Tibial artery (tissue), 4 donors: ENCODE data around the gene EIF5.
"Not testable (repeated sequence)": the region's sequence is repeated elsewhere in the genome, so short reads cannot be mapped to it uniquely, and the experiment has no call there.

Experiments
- DNase-seq, 2 donors: peaks; one replicate each; pipeline ENCODE4 v3.0.0-alpha.2; 2019
- H3K27ac ChIP-seq, 2 donors: fragments of 200-600 bp; sonication (generic) in 1 of 2; 1 replicate in 1 of 2; 2 replicates in 1 of 2; pipeline ENCODE4 v1.5.1; 2018 to 2019; ENCODE audit warnings: mild to moderate bottlenecking in 1 of 2
- H3K27me3 ChIP-seq, 2 donors: fragments of 200-600 bp; sonication (generic) in 1 of 2; one replicate each; pipeline versions ENCODE4 v1.5.1 to v1.6.0; 2016 to 2019
- H3K36me3 ChIP-seq, 3 donors: fragments of 200-600 bp; sonication (generic) in 2 of 3; one replicate each; pipeline ENCODE4 v1.5.1; 2016 to 2019; ENCODE audit warnings: mild to moderate bottlenecking in 2 of 3
- H3K4me1 ChIP-seq, 4 donors: fragments of 200-600 bp; sonication (generic) in 2 of 4; 1 replicate in 3 of 4; 2 replicates in 1 of 4; pipeline ENCODE4 v1.5.1; 2016 to 2019
- H3K4me3 ChIP-seq, 2 donors: fragments of 200-600 bp; sonication (generic) in 1 of 2; 1 replicate in 1 of 2; 2 replicates in 1 of 2; pipeline ENCODE4 v1.5.1; 2018 to 2019; ENCODE audit warnings: mild to moderate bottlenecking in 2 of 2
- H3K9me3 ChIP-seq, 3 donors: fragments of 200-600 bp; sonication (generic) in 1 of 3; one replicate each; pipeline ENCODE4 v1.5.1; 2016 to 2019
- CTCF ChIP-seq, 2 experiments: fragments of 200-600 bp in 1 of 2; fragments of 450-650 bp in 1 of 2; IDR thresholded peaks; one replicate each; pipeline ENCODE4 v1.5.1; 2017 to 2019; ENCODE audit warnings: antibody characterized with exemption in 2 of 2, mild to moderate bottlenecking in 1 of 2, moderate library complexity in 1 of 2
- intact Hi-C: fragments of 100-400 bp; cut with DNase I; formaldehyde crosslinking; loops from one replicate; pipeline ENCODE4 v1.15.0; 2023; ENCODE audit warnings: low total_unique reads

The EIF5 gene

GRCh38 chr14:103353362-103353761 lies 19.3 kb downstream of the EIF5 start:
- intact Hi-C loops, result no loop called here
- Histone ChIP-seq H3K4me3 (no peak overlapping the region), H3K4me1 (no peaks in the 10 kb centered on the region), H3K9me3 (no peaks in the 10 kb centered on the region), H3K27ac (no peak overlapping the region), H3K36me3 (no peaks in the 10 kb centered on the region), H3K27me3 (peaks cover 0 to 9% of the 10 kb centered on the region in 2 donors)
- no peak for DNase-seq
- TF ChIP-seq CTCF (IDR thresholded peaks at IDR 0.05), result no peak

DNA sequence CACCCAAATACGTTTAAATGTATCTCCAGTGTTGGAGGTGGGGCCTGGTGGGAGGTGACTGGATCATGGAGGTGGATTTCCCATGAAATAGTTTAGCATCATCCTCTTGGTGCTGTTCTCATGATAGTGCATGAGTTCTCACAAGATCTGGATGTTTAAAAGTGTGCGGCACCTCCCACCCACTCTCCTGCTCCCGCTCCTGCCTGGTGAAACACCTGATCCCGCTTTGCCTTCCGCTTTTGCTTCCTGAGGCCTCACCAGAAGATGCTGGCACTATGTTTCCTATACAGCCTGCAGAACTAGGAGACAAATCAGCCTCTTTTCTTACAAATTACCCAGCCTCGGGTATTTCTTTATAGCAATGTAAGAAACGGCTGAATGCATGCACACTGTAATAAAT lies 20.1 kb downstream of the EIF5 start:
- intact Hi-C loops, result no loop called here
- TF ChIP-seq CTCF (IDR thresholded peaks at IDR 0.05), result no peak
- DNase-seq, result no peak
- H3K4me3 ChIP-seq, result no peak overlapping the region
- H3K27me3 ChIP-seq, result peaks cover 0 to 12% of the 10 kb centered on the region in 2 donors
- H3K36me3 ChIP-seq, result no peaks in the 10 kb centered on the region
- H3K4me1 ChIP-seq, result no peaks in the 10 kb centered on the region
- H3K27ac ChIP-seq, result no peak overlapping the region
- H3K9me3 ChIP-seq, result no peaks in the 10 kb centered on the region

DNA sequence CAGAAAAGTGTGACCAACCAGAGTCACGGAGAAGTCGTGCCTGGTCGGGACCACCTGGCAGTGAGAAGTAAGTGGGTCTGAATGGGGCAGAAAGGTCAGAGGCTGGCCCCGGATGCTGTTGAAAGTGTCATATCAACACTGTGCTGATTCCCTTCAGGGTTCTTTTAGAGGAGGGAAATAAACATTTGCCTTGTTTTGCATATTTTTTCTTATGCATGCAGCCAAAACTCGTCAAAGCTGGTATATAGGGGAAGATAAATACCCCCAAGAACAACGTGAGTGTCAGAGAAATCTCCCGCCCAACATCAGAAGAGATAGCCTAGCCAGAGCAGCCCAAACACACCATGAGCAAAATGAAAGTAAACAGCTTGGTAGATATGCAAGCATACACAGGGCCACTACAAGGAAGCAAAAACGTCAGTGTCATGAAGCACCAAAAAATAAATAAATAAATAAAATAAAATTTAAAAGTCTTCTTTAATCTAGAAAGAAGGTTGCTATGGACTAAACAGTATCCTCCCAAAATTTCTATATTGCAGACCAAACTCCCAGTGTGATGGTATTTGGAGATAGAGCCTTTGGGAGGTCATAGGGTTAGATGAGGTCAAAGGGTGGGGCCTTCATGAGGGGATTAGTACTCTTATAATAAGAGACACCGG lies 22.1 kb downstream of the EIF5 start:
- H3K9me3 ChIP-seq, result no peaks in the 10 kb centered on the region
- no peak for DNase-seq
- H3K27me3 ChIP-seq, result peaks cover 0 to 12% of the 10 kb centered on the region in 2 donors
- intact Hi-C loops, result no loop called here
- H3K4me1 ChIP-seq, result no peaks in the 10 kb centered on the region
- no peak overlapping the region for H3K27ac ChIP-seq
- no peaks in the 10 kb centered on the region for H3K36me3 ChIP-seq
- TF ChIP-seq CTCF (IDR thresholded peaks at IDR 0.05), result no peak
- H3K4me3 ChIP-seq, result no peak overlapping the region

- DNase-seq, H3K9me3 ChIP-seq, H3K36me3 ChIP-seq, H3K4me1 ChIP-seq, H3K4me3 ChIP-seq, intact Hi-C loops, H3K27ac ChIP-seq: not testable (repeated sequence)
- H3K27me3 ChIP-seq, result peaks cover 0 to 12% of the 10 kb centered on the region in 2 donors
Observed at GRCh38 chr14:103357552-103357951, 23.5 kb downstream of the EIF5 start.

DNA sequence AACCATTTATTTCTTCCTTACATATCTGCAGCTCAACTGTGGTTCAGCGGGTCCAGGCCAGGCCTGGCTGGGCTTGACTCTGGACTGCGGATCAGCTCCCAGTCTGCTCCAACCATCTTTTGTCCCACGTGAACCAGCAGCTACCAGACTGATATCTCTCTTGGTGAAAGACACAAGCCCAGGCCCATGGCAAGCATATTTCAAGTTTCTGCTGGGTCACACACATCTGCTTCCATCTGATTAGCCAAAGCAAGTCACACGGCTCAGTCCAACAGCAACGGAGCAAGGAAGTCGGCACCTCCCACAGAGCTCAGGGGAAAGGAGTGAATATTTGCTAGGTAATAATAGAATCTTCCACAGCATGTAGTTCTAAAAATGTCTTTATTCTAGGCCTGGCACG lies 26.5 kb downstream of the EIF5 start:
- H3K27me3 ChIP-seq, result peaks cover 0 to 8% of the 10 kb centered on the region in 2 donors
- TF ChIP-seq CTCF (IDR thresholded peaks at IDR 0.05), result no peak
- H3K4me3 ChIP-seq, result no peak overlapping the region
- peaks cover 5 to 10% (median 5%) of the 10 kb centered on the region in 3 donors for H3K9me3 ChIP-seq
- intact Hi-C loops, result no loop called here
- DNase-seq, result no peak
- H3K27ac ChIP-seq, result no peak overlapping the region
- H3K4me1 ChIP-seq, result no peaks in the 10 kb centered on the region
- H3K36me3 ChIP-seq, result no peaks in the 10 kb centered on the region

- intact Hi-C loops, result no loop called here
- Histone ChIP-seq H3K4me1 (no peaks in the 10 kb centered on the region), H3K9me3 (peaks cover 5 to 10% (median 5%) of the 10 kb centered on the region in 3 donors), H3K27ac (no peak overlapping the region), H3K36me3 (no peaks in the 10 kb centered on the region), H3K27me3 (peaks cover 0 to 3% of the 10 kb centered on the region in 2 donors), H3K4me3 (no peak overlapping the region)
- DNase-seq, result no peak
- no peak for TF ChIP-seq CTCF (IDR thresholded peaks at IDR 0.05)
Observed at GRCh38 chr14:103361867-103362266, 27.8 kb downstream of the EIF5 start.
